ENCODE measurements around the gene SNX8. TPM values are rescaled to one million over a fixed set of nuclear protein-coding genes. Genes with fewer than 3 reads are reported as not detected.

Gene SNX8
- total and polyA plus RNA-seq, 2 experiments from 2014 or later, result 24.7 to 81.4 TPM

DNA sequence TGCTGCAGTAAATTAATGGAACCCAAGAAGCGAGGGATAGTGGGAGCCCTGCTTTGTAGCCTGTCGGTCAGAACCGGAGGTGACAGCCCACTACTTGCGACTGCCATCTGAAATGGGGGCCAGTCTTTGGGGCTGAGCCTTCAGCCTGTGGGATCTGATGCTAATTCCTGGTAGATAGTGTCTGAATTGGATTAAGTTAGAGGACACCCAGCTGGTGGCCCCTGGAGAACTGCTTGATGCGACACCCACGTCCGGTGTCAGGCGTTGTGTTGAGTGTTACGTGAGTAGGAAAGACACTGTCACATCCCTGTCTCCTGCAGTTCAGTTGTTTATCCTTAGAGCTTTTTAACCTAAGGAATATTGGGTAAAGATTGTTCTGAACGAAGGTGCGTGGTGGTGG lies 45.4 kb upstream of the SNX8 start:
- H3K27me3 ChIP-seq, result no peaks in the 10 kb centered on the region
- H2AFZ ChIP-seq, result no peak overlapping the region
- TF ChIP-seq EZH2 (IDR thresholded peaks at IDR 0.05; ENCODE audit: borderline replicate concordance) (no peak), EZH2phosphoT487 (IDR thresholded peaks at IDR 0.05; ENCODE audit: low read depth, severe bottlenecking, unreplicated experiment) (no peak)
- TF ChIP-seq, protein P1, sequence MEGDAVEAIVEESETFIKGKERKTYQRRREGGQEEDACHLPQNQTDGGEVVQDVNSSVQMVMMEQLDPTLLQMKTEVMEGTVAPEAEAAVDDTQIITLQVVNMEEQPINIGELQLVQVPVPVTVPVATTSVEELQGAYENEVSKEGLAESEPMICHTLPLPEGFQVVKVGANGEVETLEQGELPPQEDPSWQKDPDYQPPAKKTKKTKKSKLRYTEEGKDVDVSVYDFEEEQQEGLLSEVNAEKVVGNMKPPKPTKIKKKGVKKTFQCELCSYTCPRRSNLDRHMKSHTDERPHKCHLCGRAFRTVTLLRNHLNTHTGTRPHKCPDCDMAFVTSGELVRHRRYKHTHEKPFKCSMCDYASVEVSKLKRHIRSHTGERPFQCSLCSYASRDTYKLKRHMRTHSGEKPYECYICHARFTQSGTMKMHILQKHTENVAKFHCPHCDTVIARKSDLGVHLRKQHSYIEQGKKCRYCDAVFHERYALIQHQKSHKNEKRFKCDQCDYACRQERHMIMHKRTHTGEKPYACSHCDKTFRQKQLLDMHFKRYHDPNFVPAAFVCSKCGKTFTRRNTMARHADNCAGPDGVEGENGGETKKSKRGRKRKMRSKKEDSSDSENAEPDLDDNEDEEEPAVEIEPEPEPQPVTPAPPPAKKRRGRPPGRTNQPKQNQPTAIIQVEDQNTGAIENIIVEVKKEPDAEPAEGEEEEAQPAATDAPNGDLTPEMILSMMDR (IDR thresholded peaks at IDR 0.05; ENCODE audit: poor library complexity), result no peak
- DNase-seq (ENCODE audit: low spot score), result no peak
- no peaks in the 10 kb centered on the region for H3K9me3 ChIP-seq (ENCODE audit: low read depth)
- H4K20me1 ChIP-seq (ENCODE audit: insufficient read depth, poor library complexity, severe bottlenecking), result peaks cover 62% of the 10 kb centered on the region
- 91% methylated on average over 11 of the region's 11 CpGs for WGBS (ENCODE audit: low lambda C conversion rate, missing lambda C conversion rate)
- peaks cover 89% of the 10 kb centered on the region for H3K79me2 ChIP-seq
- H3K4me3 ChIP-seq, result no peak overlapping the region
- peaks cover 14% of the 10 kb centered on the region for H3K4me1 ChIP-seq (ENCODE audit: insufficient read depth)
- H3K4me2 ChIP-seq, result no peak overlapping the region
- no peak overlapping the region for H3K27ac ChIP-seq
- H3K9me2 ChIP-seq (replicated peaks; ENCODE audit: insufficient read depth), result no peaks in the 10 kb centered on the region
- no peaks in the 10 kb centered on the region for H3K36me3 ChIP-seq (replicated peaks; ENCODE audit: insufficient read depth, low read depth)

DNA sequence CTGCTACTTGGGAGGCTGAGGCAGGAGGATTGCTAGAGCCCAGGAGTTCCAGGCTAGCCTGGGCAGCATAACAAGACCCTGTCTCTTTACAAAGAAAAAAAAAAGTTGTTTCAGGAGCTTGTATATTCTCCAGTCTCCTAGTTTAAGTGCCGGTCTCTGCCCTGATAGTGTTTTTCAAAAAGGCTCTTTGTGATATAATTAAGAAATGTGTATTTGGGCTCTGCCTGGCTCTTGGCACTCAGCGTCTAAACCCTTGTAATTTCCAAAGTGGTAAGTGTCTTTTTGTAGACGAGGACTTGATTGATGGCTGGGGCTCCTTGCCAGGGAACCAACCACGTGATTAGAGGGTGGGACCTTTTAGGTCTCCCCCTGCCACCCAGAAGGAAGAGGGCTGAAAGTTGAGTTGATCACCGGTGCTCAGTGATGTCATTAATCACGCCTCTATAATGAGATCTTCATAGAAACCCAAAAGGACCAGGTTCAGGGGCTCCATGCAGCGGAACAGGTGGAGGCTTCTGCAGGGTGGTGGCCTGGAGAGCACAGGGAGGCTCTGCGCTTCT lies 44.8 kb upstream of the SNX8 start:
- peaks cover 14% of the 10 kb centered on the region for H3K4me1 ChIP-seq (ENCODE audit: insufficient read depth)
- H3K36me3 ChIP-seq (replicated peaks; ENCODE audit: insufficient read depth, low read depth), result no peaks in the 10 kb centered on the region
- TF ChIP-seq EZH2 (IDR thresholded peaks at IDR 0.05; ENCODE audit: borderline replicate concordance) (no peak), EZH2phosphoT487 (IDR thresholded peaks at IDR 0.05; ENCODE audit: low read depth, severe bottlenecking, unreplicated experiment) (no peak)
- TF ChIP-seq, protein P1 (IDR thresholded peaks at IDR 0.05; ENCODE audit: poor library complexity), result no peak
- H3K27ac ChIP-seq, result no peak overlapping the region
- H3K4me2 ChIP-seq, result no peak overlapping the region
- no peaks in the 10 kb centered on the region for H3K27me3 ChIP-seq
- DNase-seq (ENCODE audit: low spot score), result no peak
- WGBS (ENCODE audit: low lambda C conversion rate, missing lambda C conversion rate), result 88% methylated on average over 8 of the region's 8 CpGs
- H3K9me3 ChIP-seq (ENCODE audit: low read depth), result no peaks in the 10 kb centered on the region
- no peak overlapping the region for H2AFZ ChIP-seq
- H4K20me1 ChIP-seq (ENCODE audit: insufficient read depth, poor library complexity, severe bottlenecking), result peaks cover 62% of the 10 kb centered on the region
- peaks cover 86% of the 10 kb centered on the region for H3K79me2 ChIP-seq
- no peaks in the 10 kb centered on the region for H3K9me2 ChIP-seq (replicated peaks; ENCODE audit: insufficient read depth)
- H3K4me3 ChIP-seq, result no peak overlapping the region

DNA sequence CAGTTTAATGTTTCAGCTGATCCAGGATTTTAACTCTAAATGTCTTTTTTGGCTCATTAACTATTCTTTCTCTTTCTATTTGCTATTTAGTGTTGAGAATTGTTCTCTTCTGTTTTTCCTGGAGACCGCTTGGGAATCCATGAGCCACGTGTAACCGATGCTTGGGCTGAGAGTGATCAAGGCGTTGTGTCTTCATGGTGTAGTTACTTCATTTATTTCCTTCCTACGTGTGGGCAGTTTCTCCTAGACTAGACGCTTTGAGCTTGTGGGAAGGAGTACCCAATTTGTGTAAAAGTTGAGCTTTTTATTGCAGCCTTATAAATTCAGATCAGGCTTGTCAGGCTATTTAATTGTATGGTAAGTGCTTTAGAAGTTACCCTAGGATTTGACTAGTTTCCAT lies 43.3 kb upstream of the SNX8 start:
- H4K20me1 ChIP-seq (ENCODE audit: insufficient read depth, poor library complexity, severe bottlenecking), result peaks cover 62% of the 10 kb centered on the region
- H3K4me1 ChIP-seq (ENCODE audit: insufficient read depth), result peaks cover 21% of the 10 kb centered on the region
- H2AFZ ChIP-seq, result no peak overlapping the region
- no peaks in the 10 kb centered on the region for H3K9me2 ChIP-seq (replicated peaks; ENCODE audit: insufficient read depth)
- TF ChIP-seq, protein P1 (IDR thresholded peaks at IDR 0.05; ENCODE audit: poor library complexity), result no peak
- TF ChIP-seq EZH2 (IDR thresholded peaks at IDR 0.05; ENCODE audit: borderline replicate concordance) (no peak), EZH2phosphoT487 (IDR thresholded peaks at IDR 0.05; ENCODE audit: low read depth, severe bottlenecking, unreplicated experiment) (no peak)
- H3K27me3 ChIP-seq, result no peaks in the 10 kb centered on the region
- no peaks in the 10 kb centered on the region for H3K9me3 ChIP-seq (ENCODE audit: low read depth)
- H3K79me2 ChIP-seq, result peaks cover 86% of the 10 kb centered on the region
- H3K27ac ChIP-seq, result no peak overlapping the region
- no peak for DNase-seq (ENCODE audit: low spot score)
- no peak overlapping the region for H3K4me3 ChIP-seq
- peak overlapping the region; percentile 94 for H3K4me2 ChIP-seq
- no peaks in the 10 kb centered on the region for H3K36me3 ChIP-seq (replicated peaks; ENCODE audit: insufficient read depth, low read depth)
- 86% methylated on average over 6 of the region's 6 CpGs for WGBS (ENCODE audit: low lambda C conversion rate, missing lambda C conversion rate)

Measured in hepatocyte (in vitro differentiated cells).